Astrocyte of the spinal cord (primary cell): ENCODE results near the gene OR4C3.
"Not testable (repeated sequence)": the region's sequence is repeated elsewhere in the genome, so short reads cannot be mapped to it uniquely, and the experiment has no call there.

Experiments used
- DNase-seq: peaks from one replicate; pipeline ENCODE4 v3.0.0; 2011; ENCODE audit warnings: low read depth, low spot score
- H3K4me3 ChIP-seq: 2 replicates; pipeline ENCODE4 v1.5.1; 2011; ENCODE audit warnings: low read depth, mild to moderate bottlenecking, low read length, moderate library complexity
- in situ Hi-C: cut with HindIII; loops from 2 replicates; pipeline ENCODE4 v1.10.0; 2017; ENCODE audit warnings: low sequenced_read_pairs
- TF ChIP-seq, protein P1 (sequence below): IDR thresholded peaks from 2 replicates; pipeline ENCODE4 v1.5.1; 2012; ENCODE audit warnings: low read depth, mild to moderate bottlenecking, low read length, inconsistent platforms

Gene OR4C3

DNA sequence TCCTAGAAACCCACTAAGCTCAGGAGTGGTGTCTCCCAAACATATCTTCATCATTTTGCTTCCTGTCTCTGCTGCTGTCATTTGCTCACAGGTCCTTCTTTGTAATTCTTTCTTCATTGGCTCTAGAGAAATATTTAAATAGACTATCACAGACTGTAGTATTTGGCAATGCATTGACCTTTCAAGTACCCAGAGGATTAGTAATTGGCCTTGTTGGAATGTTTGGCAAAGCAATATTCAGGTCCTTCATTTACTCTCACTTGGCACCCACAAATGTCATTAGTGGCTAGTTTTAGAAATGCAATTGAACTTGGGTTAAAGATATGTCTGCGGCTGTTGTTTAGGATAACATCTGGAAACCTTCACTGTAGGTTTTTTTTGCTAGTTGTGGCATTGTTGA is 30.0 kb downstream of the OR4C3 start:
- H3K4me3 ChIP-seq, result no peak overlapping the region
- in situ Hi-C loops, result no loop called here
- no peak for DNase-seq
- TF ChIP-seq, protein P1, sequence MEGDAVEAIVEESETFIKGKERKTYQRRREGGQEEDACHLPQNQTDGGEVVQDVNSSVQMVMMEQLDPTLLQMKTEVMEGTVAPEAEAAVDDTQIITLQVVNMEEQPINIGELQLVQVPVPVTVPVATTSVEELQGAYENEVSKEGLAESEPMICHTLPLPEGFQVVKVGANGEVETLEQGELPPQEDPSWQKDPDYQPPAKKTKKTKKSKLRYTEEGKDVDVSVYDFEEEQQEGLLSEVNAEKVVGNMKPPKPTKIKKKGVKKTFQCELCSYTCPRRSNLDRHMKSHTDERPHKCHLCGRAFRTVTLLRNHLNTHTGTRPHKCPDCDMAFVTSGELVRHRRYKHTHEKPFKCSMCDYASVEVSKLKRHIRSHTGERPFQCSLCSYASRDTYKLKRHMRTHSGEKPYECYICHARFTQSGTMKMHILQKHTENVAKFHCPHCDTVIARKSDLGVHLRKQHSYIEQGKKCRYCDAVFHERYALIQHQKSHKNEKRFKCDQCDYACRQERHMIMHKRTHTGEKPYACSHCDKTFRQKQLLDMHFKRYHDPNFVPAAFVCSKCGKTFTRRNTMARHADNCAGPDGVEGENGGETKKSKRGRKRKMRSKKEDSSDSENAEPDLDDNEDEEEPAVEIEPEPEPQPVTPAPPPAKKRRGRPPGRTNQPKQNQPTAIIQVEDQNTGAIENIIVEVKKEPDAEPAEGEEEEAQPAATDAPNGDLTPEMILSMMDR, result no peak

DNA sequence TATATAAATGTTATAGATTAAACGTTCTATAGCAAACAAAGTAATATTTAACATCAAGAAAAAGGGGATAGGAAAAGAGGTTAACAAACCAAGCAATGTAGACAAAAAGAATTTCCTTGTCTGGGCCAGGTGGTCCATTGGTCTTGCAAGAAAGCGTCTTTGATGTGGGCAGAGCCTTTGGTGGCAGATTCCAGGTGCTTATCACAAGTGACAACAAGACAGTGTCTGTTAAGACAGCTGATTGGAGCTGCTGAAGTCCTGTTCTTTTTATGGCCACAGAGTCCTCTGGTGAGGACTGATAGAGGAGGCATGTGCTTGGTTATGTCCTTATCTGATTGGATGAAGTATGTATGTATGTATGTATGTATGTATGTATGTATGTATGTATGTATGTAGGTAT is 36.6 kb downstream of the OR4C3 start:
- DNase-seq, H3K4me3 ChIP-seq, in situ Hi-C loops: not testable (repeated sequence)

DNA sequence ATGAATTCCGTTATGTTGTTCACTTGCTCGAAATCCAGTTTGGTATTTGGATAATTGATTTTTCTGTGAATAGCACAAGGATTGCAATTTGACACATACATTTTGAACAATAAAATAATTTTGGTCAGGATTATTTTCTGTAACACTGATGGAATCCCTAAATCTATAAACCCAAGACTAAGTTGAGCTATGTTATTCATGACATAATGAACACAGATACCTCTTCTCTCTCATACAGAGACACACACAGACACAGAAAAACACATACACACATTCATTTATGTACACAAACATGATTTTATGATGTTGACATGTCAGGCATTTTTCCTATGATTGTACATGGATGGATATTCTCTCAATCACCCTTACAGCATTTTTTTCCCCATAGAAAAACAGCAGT is 41.6 kb downstream of the OR4C3 start, which contains the start of gene OR4C5:
Gene OR4C5, minus strand, starts transcription at position 101 of the 400 bp plus-strand sequence. Its CDS starts 0 bp downstream, at position 101.
- TF ChIP-seq, protein P1, result no peak
- H3K4me3 ChIP-seq, result no peak within 1 kb of the TSS
- no peak for DNase-seq
- in situ Hi-C loops, result no loop called here
